GM18498 (cell line): ENCODE data around the gene PKNOX2.
A peak's percentile ranks its signal among the peaks of the same experiment; 100 is the strongest.

ENCODE experiments used
- ATAC-seq: cut with Tn5 transposase; IDR thresholded peaks from one replicate; pipeline ENCODE4 v1.9.1; 2021; ENCODE audit warnings: mild to moderate bottlenecking, moderate library complexity; ENCODE audit not compliant: unreplicated experiment

The PKNOX2 gene

GRCh38 chr11:125401235-125401634 is 236.7 kb downstream of the PKNOX2 start:
- no peak for ATAC-seq

- no peak for ATAC-seq
Observed at GRCh38 chr11:125401746-125402145, 237.2 kb downstream of the PKNOX2 start.

- ATAC-seq, result no peak
Observed at GRCh38 chr11:125402435-125402834, 237.9 kb downstream of the PKNOX2 start.

- ATAC-seq, result no peak
Observed at GRCh38 chr11:125404157-125404810, 239.7 kb downstream of the PKNOX2 start.

GRCh38 chr11:125404811-125405790 is 240.6 kb downstream of the PKNOX2 start:
- ATAC-seq, result peak; percentile 93

GRCh38 chr11:125407046-125407445 is 242.5 kb downstream of the PKNOX2 start:
- no peak for ATAC-seq

- ATAC-seq, result no peak
Observed at GRCh38 chr11:125408311-125408711, 243.8 kb downstream of the PKNOX2 start.

- ATAC-seq, result no peak
Observed at GRCh38 chr11:125410091-125410490, 245.5 kb downstream of the PKNOX2 start.

GRCh38 chr11:125412177-125412496 is 247.6 kb downstream of the PKNOX2 start:
- no peak for ATAC-seq

GRCh38 chr11:125412509-125412908 is 248.0 kb downstream of the PKNOX2 start:
- no peak for ATAC-seq

GRCh38 chr11:125413226-125413625 is 248.7 kb downstream of the PKNOX2 start:
- ATAC-seq, result no peak

- no peak for ATAC-seq
Observed at GRCh38 chr11:125414121-125414520, 249.6 kb downstream of the PKNOX2 start.

GRCh38 chr11:125416981-125417935 is 252.7 kb downstream of the PKNOX2 start:
- no peak for ATAC-seq

GRCh38 chr11:125418396-125418795 is 253.8 kb downstream of the PKNOX2 start:
- no peak for ATAC-seq

GRCh38 chr11:125422681-125423080 is 258.1 kb downstream of the PKNOX2 start:
- no peak for ATAC-seq

GRCh38 chr11:125423247-125423849 is 258.8 kb downstream of the PKNOX2 start:
- no peak for ATAC-seq

GRCh38 chr11:125425601-125426000 is 261.1 kb downstream of the PKNOX2 start:
- ATAC-seq, result no peak

GRCh38 chr11:125426818-125427528 is 262.4 kb downstream of the PKNOX2 start:
- ATAC-seq, result no peak

- no peak for ATAC-seq
Observed at GRCh38 chr11:125428486-125429173, 264.1 kb downstream of the PKNOX2 start.
